Measurements from ENCODE around the gene TMC6. TPM values are rescaled to one million over a fixed set of nuclear protein-coding genes. Genes with fewer than 3 reads are reported as not detected.

The TMC6 gene
- total RNA-seq, 4 donors from 2014 or later = 18.5 to 78.2 (median 23.6) TPM

- TF ChIP-seq, protein P1, sequence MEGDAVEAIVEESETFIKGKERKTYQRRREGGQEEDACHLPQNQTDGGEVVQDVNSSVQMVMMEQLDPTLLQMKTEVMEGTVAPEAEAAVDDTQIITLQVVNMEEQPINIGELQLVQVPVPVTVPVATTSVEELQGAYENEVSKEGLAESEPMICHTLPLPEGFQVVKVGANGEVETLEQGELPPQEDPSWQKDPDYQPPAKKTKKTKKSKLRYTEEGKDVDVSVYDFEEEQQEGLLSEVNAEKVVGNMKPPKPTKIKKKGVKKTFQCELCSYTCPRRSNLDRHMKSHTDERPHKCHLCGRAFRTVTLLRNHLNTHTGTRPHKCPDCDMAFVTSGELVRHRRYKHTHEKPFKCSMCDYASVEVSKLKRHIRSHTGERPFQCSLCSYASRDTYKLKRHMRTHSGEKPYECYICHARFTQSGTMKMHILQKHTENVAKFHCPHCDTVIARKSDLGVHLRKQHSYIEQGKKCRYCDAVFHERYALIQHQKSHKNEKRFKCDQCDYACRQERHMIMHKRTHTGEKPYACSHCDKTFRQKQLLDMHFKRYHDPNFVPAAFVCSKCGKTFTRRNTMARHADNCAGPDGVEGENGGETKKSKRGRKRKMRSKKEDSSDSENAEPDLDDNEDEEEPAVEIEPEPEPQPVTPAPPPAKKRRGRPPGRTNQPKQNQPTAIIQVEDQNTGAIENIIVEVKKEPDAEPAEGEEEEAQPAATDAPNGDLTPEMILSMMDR (IDR thresholded peaks at IDR 0.05; ENCODE audit: low read depth) = no peak
Observed at GRCh38 chr17:78146881-78147280, 18.3 kb upstream of the TMC6 start.

- TF ChIP-seq, protein P1 (IDR thresholded peaks at IDR 0.05; ENCODE audit: low read depth) = no peak
Observed at GRCh38 chr17:78146471-78146869, 17.9 kb upstream of the TMC6 start.

- TF ChIP-seq, protein P1 (IDR thresholded peaks at IDR 0.05; ENCODE audit: low read depth) = no peak
Observed at GRCh38 chr17:78144736-78145641, 16.4 kb upstream of the TMC6 start.

- TF ChIP-seq, protein P1 (IDR thresholded peaks at IDR 0.05; ENCODE audit: low read depth) = no peak
Observed at GRCh38 chr17:78144147-78144719, 15.7 kb upstream of the TMC6 start.

DNA sequence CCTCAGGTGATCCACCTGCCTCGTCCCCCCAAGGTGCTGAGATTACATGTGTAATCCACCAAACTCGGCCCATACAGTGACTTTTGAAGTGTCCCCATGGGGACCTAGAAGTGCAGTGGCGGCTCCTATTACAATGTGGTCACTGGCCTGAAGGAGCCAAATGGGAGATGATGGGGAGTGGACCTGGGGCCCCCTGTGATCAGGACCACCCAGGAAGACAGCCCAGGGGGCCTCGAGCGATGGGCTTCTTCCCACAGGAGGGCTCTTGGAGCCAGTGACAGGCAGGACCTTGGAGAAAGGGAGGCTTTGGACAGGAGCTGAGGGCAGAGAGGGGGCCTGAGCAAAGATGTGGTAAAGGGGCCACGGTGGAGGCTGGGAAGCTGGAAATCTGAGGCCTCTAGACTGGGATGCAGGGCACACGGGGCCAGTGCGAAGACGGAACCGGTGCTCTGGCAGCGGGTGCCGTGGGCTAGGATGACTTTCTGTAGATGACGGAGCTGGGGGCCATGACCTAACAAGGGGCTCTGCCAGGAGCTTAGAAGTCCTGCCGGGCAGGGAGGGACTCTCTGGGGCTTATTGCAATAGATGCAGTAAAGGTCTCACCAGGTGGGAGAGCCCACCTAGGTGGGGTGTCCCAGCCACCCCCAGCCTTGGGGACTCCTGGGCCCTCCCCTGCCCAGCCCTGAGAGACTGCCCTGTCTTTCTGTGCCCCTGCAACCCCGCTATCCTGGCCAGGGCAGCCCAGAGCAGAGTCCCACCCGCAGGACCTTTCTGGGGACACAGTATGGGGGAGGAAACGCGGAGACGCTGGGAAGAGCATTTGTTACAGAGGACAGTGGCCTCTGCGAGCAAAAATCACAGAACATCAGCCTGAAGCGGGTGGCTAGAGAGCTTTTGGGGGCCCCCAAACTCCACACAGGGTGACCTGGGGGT, 14.9 kb upstream of the TMC6 start:
- TF ChIP-seq, protein P1 (IDR thresholded peaks at IDR 0.05; ENCODE audit: low read depth) = no peak

GRCh38 chr17:78142119-78142861, 13.7 kb upstream of the TMC6 start:
- TF ChIP-seq, protein P1 (IDR thresholded peaks at IDR 0.05; ENCODE audit: low read depth) = no peak

Data from subcutaneous adipose tissue (tissue), 4 donors.